GM12864 (cell line): ENCODE data around the gene FLNC.

Experiments
- DNase-seq: peaks from one replicate; pipeline ENCODE4 v3.0.0-alpha.2; 2011; ENCODE audit warnings: low read depth
- H3K4me3 ChIP-seq: 2 replicates; pipeline ENCODE4 v1.5.1; 2011; ENCODE audit warnings: mild to moderate bottlenecking, low read depth, low read length, control low read depth
- TF ChIP-seq, protein P1 (sequence below): IDR thresholded peaks from 2 replicates; pipeline ENCODE4 v1.5.1; 2011; ENCODE audit warnings: low read depth, mild to moderate bottlenecking, moderate library complexity, low read length, control low read depth, inconsistent platforms; ENCODE audit errors: missing control alignments

FLNC gene, protein sequence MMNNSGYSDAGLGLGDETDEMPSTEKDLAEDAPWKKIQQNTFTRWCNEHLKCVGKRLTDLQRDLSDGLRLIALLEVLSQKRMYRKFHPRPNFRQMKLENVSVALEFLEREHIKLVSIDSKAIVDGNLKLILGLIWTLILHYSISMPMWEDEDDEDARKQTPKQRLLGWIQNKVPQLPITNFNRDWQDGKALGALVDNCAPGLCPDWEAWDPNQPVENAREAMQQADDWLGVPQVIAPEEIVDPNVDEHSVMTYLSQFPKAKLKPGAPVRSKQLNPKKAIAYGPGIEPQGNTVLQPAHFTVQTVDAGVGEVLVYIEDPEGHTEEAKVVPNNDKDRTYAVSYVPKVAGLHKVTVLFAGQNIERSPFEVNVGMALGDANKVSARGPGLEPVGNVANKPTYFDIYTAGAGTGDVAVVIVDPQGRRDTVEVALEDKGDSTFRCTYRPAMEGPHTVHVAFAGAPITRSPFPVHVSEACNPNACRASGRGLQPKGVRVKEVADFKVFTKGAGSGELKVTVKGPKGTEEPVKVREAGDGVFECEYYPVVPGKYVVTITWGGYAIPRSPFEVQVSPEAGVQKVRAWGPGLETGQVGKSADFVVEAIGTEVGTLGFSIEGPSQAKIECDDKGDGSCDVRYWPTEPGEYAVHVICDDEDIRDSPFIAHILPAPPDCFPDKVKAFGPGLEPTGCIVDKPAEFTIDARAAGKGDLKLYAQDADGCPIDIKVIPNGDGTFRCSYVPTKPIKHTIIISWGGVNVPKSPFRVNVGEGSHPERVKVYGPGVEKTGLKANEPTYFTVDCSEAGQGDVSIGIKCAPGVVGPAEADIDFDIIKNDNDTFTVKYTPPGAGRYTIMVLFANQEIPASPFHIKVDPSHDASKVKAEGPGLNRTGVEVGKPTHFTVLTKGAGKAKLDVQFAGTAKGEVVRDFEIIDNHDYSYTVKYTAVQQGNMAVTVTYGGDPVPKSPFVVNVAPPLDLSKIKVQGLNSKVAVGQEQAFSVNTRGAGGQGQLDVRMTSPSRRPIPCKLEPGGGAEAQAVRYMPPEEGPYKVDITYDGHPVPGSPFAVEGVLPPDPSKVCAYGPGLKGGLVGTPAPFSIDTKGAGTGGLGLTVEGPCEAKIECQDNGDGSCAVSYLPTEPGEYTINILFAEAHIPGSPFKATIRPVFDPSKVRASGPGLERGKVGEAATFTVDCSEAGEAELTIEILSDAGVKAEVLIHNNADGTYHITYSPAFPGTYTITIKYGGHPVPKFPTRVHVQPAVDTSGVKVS (N-terminal part only)

DNA sequence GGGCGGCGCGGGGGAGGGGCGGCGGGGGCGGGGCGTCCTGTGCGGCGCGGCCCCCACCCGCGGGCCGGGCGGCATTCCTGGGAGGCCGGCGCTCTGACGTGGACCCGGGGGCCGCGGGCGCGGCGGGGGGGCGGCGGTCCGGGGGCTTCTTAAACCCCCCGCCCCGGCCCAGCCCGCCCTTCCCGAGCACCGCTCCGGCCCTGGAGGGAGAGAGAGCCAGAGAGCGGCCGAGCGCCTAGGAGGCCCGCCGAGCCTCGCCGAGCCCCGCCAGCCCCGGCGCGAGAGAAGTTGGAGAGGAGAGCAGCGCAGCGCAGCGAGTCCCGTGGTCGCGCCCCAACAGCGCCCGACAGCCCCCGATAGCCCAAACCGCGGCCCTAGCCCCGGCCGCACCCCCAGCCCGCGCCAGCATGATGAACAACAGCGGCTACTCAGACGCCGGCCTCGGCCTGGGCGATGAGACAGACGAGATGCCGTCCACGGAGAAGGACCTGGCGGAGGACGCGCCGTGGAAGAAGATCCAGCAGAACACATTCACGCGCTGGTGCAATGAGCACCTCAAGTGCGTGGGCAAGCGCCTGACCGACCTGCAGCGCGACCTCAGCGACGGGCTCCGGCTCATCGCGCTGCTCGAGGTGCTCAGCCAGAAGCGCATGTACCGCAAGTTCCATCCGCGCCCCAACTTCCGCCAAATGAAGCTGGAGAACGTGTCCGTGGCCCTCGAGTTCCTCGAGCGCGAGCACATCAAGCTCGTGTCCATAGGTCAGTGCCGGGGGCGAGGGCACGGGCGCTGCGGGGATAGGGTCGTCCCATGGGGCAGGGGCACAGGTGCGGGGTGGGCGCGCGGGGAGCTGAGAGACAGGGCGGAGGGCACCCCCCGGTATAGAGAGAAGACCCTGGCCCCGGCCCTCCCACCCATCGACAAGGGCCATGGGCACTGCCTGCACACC lies at the start of gene FLNC:
Gene FLNC, plus strand, starts transcription at position 176 of the 947 bp plus-strand sequence. Its CDS starts 232 bp downstream, at position 408.
- TF ChIP-seq, protein P1, sequence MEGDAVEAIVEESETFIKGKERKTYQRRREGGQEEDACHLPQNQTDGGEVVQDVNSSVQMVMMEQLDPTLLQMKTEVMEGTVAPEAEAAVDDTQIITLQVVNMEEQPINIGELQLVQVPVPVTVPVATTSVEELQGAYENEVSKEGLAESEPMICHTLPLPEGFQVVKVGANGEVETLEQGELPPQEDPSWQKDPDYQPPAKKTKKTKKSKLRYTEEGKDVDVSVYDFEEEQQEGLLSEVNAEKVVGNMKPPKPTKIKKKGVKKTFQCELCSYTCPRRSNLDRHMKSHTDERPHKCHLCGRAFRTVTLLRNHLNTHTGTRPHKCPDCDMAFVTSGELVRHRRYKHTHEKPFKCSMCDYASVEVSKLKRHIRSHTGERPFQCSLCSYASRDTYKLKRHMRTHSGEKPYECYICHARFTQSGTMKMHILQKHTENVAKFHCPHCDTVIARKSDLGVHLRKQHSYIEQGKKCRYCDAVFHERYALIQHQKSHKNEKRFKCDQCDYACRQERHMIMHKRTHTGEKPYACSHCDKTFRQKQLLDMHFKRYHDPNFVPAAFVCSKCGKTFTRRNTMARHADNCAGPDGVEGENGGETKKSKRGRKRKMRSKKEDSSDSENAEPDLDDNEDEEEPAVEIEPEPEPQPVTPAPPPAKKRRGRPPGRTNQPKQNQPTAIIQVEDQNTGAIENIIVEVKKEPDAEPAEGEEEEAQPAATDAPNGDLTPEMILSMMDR = no peak
- DNase-seq = no peak
- H3K4me3 ChIP-seq = no peak within 1 kb of the TSS

DNA sequence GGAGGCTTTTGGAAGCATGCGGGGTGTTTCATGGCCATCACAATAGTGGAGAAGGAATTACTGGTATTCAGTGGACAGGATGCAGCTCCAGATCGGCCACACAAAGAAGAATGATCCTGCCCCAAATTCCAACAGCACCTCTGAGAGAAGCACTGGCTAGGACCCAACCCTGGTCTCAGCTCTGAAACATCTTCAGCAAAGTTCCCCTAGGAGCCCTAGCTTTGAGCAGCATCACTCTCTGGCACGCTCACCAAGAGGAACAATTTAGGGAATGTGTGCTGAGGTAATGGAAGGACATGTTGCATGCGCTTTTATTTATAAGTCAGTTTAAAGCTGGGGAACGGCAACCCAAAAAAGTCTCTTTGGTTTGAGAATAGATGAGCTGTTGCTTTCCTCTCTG lies 49.1 kb upstream of the FLNC start:
- H3K4me3 ChIP-seq = no peak overlapping the region
- TF ChIP-seq, protein P1 = no peak
- DNase-seq = no peak

DNA sequence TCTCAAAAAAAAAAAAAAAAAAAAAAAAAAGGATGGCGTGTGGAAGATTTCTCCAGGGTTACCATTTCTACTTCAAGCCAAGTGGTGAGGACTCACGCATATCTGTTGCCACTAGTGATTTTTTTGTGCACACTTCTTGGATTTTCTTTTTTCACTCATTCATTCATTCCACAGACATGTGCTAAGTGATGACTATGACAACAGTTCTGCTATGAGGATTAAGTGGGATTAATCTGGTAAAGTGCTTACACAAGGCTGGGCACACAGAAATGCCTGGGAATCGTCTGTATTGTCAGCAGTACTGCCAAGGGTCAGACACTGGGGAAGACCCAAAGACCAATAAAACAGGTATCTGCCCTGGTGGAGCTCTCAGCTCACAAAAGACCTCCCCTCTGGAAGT lies 48.4 kb upstream of the FLNC start:
- TF ChIP-seq, protein P1 = no peak
- no peak overlapping the region for H3K4me3 ChIP-seq
- DNase-seq = no peak

DNA sequence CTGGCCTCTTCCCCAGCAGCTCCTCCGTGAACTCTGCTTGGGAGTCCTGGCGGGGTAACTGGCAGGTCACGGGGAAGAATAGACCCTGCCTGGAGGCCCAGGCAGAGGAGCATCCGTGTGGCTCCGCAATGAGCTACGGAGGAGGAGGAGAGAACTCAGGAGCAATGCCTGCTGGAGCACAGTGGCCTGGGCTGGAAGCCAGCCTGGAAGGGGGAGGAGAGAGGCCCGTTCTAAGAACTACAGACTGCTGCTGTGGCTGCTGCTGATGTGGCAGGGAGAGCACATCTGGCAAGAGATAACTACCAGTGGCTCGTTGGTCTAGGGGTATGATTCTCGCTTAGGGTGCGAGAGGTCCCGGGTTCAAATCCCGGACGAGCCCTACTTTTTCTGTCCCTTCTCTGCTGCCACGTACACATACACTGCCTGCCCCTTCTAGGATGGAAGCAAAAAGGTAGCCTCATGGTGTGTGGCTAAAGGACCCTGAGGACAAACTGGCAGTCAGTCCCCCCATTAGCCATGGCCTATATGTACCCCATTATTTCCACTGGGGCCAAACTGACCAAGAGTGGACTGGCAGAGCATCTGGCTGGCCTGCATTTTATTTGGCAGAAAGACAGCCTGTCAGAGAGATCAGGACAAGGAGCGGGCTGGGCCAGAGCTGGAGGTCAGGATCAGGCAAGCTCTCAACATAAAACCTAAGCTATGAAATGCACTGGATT lies 46.9 kb upstream of the FLNC start:
- no peak for DNase-seq
- TF ChIP-seq, protein P1 = no peak
- no peak overlapping the region for H3K4me3 ChIP-seq

DNA sequence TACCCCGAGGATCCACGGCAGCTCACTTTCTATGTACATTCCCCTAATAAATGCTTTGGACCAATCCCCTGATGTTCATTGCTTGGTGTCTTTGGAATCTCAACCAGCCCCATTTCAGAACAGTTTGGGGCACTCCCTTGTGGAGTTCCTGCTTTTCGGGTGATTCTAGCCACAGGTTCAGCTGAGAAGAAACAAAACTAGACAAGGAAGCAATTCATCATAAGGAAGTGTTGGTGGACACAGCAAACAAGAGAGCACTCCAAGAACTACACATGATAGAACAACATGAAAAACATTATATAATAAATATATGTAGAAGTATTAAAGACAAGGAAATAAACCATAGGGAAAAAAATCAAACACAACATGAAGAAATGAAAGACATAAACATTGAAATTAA lies 44.5 kb upstream of the FLNC start:
- H3K4me3 ChIP-seq = no peak overlapping the region
- TF ChIP-seq, protein P1 = no peak
- DNase-seq = no peak
